IPS-18c (cell line): Measurements from ENCODE around the gene AGRN.
"Not testable (repeated sequence)": the region's sequence is repeated elsewhere in the genome, so short reads cannot be mapped to it uniquely, and the experiment has no call there.

Experiments used
- H3K4me3 ChIP-seq: 2 replicates; pipeline ENCODE4 v1.7.0; 2013; ENCODE audit warnings: low read depth, mild to moderate bottlenecking, low read length, moderate library complexity; ENCODE audit not compliant: insufficient read depth
- H3K9me3 ChIP-seq: one replicate; pipeline ENCODE4 v1.6.1; 2013; ENCODE audit warnings: mild to moderate bottlenecking, low read length, moderate library complexity; ENCODE audit not compliant: control insufficient read depth, insufficient read depth

Gene AGRN

GRCh38 chr1:1020000-1020404 is at the start of gene AGRN:
TSS of gene AGRN (plus strand) at chr1:1020120. CDS start at chr1:1020173, 53 bp downstream.
- Histone ChIP-seq H3K9me3 (no peaks in the 10 kb centered on the region), H3K4me3 (peak within 1 kb of the TSS; percentile 73)

- no peak overlapping the region for H3K4me3 ChIP-seq
- peaks cover 3% of the 10 kb centered on the region for H3K9me3 ChIP-seq
Measured at GRCh38 chr1:970242-970972, 49.5 kb upstream of the AGRN start.

GRCh38 chr1:970973-971730 is 48.8 kb upstream of the AGRN start:
- Histone ChIP-seq H3K4me3 (no peak overlapping the region), H3K9me3 (peaks cover 4% of the 10 kb centered on the region)

GRCh38 chr1:971751-972506 is 48.0 kb upstream of the AGRN start:
- no peak overlapping the region for H3K4me3 ChIP-seq
- H3K9me3 ChIP-seq = peaks cover 4% of the 10 kb centered on the region

- H3K4me3 ChIP-seq = no peak overlapping the region
- peaks cover 4% of the 10 kb centered on the region for H3K9me3 ChIP-seq
Measured at GRCh38 chr1:972726-973458, 47.0 kb upstream of the AGRN start.

GRCh38 chr1:973459-974292 is 46.2 kb upstream of the AGRN start:
- H3K4me3 ChIP-seq = no peak overlapping the region
- peaks cover 2% of the 10 kb centered on the region for H3K9me3 ChIP-seq

- peaks cover 2% of the 10 kb centered on the region for H3K9me3 ChIP-seq
- no peak overlapping the region for H3K4me3 ChIP-seq
Measured at GRCh38 chr1:974293-974640, 45.7 kb upstream of the AGRN start.

GRCh38 chr1:974687-975328 is 45.1 kb upstream of the AGRN start:
- Histone ChIP-seq H3K9me3 (peaks cover 2% of the 10 kb centered on the region), H3K4me3 (no peak overlapping the region)

- H3K4me3 ChIP-seq = no peak overlapping the region
- peaks cover 2% of the 10 kb centered on the region for H3K9me3 ChIP-seq
Measured at GRCh38 chr1:975365-975764, 44.6 kb upstream of the AGRN start.

GRCh38 chr1:975896-976683 is 43.8 kb upstream of the AGRN start:
- Histone ChIP-seq H3K9me3 (peaks cover 2% of the 10 kb centered on the region), H3K4me3 (peak overlapping the region; percentile 36)

GRCh38 chr1:976791-977190 is 43.1 kb upstream of the AGRN start:
- H3K4me3 ChIP-seq, H3K9me3 ChIP-seq: not testable (repeated sequence)

GRCh38 chr1:978069-978834 is 41.7 kb upstream of the AGRN start:
- peaks cover 2% of the 10 kb centered on the region for H3K9me3 ChIP-seq

GRCh38 chr1:978835-979743 is 40.8 kb upstream of the AGRN start:
- H3K9me3 ChIP-seq = peaks cover 2% of the 10 kb centered on the region
- no peak overlapping the region for H3K4me3 ChIP-seq

More at GRCh38 chr1:978069-978834, 41.7 kb upstream of the AGRN start:
- H3K4me3 ChIP-seq = no peak overlapping the region

GRCh38 chr1:979744-980072 is 40.2 kb upstream of the AGRN start:
- H3K4me3 ChIP-seq = no peak overlapping the region
- H3K9me3 ChIP-seq = peaks cover 2% of the 10 kb centered on the region
